Neural crest cell (in vitro differentiated cells): ENCODE data around the gene ANKS1A. TPM values are rescaled to one million over a fixed set of nuclear protein-coding genes. Genes with fewer than 3 reads are reported as not detected.
"Not testable (repeated sequence)": the region's sequence is repeated elsewhere in the genome, so short reads cannot be mapped to it uniquely, and the experiment has no call there.

ENCODE experiments used
- DNase-seq: peaks from one replicate; pipeline ENCODE4 v3.0.0; 2021; ENCODE audit warnings: low read depth, mixed read lengths, low spot score
- H3K27ac Mint-ChIP-seq: one replicate; pipeline ENCODE4 v1.8.0; 2021; ENCODE audit warnings: mild to moderate bottlenecking, mixed read lengths; ENCODE audit not compliant: unreplicated experiment
- H3K27me3 Mint-ChIP-seq: 2 replicates; pipeline ENCODE4 v1.8.0; 2021; ENCODE audit warnings: low read depth, mild to moderate bottlenecking, mixed read lengths
- H3K36me3 Mint-ChIP-seq: 2 replicates; pipeline ENCODE4 v1.8.0; 2021; ENCODE audit warnings: low read depth, mild to moderate bottlenecking, mixed read lengths
- H3K4me1 Mint-ChIP-seq: 2 replicates; pipeline ENCODE4 v1.8.0; 2021; ENCODE audit warnings: mixed read lengths
- H3K4me3 Mint-ChIP-seq: one replicate; pipeline ENCODE4 v1.8.0; 2021; ENCODE audit warnings: mild to moderate bottlenecking, mixed read lengths
- H3K9me3 Mint-ChIP-seq: 2 replicates; pipeline ENCODE4 v1.8.0; 2021; ENCODE audit warnings: mixed read lengths
- total RNA-seq: library from RNA; stranded (reverse); gene quantifications from 2 replicates; pipeline ENCODE4 v1.2.1, GENCODE V29; 2021
- TF ChIP-seq, protein P1 (sequence below): fragments of 200-600 bp; sonication (generic); conservative IDR thresholded peaks from 2 replicates; pipeline ENCODE4 v1.5.0; 2021; ENCODE audit warnings: antibody characterized with exemption, mild to moderate bottlenecking

Gene ANKS1A
- total RNA-seq, 1 donor from 2014 or later, result 33.2 TPM

DNA sequence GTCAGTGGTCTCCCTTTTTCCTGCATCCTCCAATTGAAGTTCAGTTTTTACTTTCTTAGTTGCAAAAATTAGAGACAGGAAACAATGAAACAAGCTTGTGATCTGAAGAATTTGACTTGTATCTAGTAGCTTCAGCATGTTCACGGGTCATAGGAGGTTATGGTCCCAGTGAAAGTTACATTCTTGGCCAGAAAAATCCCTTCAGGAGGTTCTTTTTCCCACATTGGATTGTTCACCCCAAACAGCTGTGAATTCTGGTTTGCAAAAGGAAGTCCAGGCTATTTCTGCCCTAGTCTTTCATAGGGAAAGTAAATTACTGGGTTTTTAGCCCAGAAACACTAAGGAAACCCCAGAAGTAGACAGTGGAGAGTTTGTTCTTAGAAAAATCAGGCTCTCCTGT lies 8.1 kb downstream of the ANKS1A start:
- Mint-ChIP-seq H3K36me3 (no peaks in the 10 kb centered on the region), H3K4me3 (no peak overlapping the region), H3K4me1 (peaks cover 4% of the 10 kb centered on the region), H3K27ac (no peak overlapping the region), H3K27me3 (no peaks in the 10 kb centered on the region), H3K9me3 (no peaks in the 10 kb centered on the region)
- no peak for DNase-seq
- TF ChIP-seq, protein P1, sequence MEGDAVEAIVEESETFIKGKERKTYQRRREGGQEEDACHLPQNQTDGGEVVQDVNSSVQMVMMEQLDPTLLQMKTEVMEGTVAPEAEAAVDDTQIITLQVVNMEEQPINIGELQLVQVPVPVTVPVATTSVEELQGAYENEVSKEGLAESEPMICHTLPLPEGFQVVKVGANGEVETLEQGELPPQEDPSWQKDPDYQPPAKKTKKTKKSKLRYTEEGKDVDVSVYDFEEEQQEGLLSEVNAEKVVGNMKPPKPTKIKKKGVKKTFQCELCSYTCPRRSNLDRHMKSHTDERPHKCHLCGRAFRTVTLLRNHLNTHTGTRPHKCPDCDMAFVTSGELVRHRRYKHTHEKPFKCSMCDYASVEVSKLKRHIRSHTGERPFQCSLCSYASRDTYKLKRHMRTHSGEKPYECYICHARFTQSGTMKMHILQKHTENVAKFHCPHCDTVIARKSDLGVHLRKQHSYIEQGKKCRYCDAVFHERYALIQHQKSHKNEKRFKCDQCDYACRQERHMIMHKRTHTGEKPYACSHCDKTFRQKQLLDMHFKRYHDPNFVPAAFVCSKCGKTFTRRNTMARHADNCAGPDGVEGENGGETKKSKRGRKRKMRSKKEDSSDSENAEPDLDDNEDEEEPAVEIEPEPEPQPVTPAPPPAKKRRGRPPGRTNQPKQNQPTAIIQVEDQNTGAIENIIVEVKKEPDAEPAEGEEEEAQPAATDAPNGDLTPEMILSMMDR, result no peak

DNA sequence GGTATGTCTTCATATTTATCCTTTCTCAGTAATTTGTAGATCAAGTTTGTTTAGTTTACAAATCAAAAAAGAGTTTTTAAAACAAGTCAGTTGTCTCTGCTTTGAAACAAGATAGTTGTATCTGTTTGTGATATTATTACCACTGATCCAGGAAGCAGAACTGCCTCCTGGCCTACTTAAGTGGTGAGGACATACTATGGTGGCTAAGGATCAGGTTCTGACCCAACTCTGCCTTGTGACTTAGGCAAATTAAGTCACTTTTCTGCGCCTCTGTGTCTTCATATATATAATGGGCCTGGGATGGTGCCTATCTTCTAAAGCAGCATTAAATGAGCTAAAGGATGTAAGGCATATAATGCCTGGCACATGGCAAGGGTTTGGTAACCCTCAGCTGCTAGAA lies 8.7 kb downstream of the ANKS1A start:
- Mint-ChIP-seq H3K4me1 (peaks cover 4% of the 10 kb centered on the region), H3K27ac (no peak overlapping the region), H3K27me3 (no peaks in the 10 kb centered on the region), H3K4me3 (no peak overlapping the region), H3K36me3 (no peaks in the 10 kb centered on the region), H3K9me3 (no peaks in the 10 kb centered on the region)
- TF ChIP-seq, protein P1, result no peak
- no peak for DNase-seq

DNA sequence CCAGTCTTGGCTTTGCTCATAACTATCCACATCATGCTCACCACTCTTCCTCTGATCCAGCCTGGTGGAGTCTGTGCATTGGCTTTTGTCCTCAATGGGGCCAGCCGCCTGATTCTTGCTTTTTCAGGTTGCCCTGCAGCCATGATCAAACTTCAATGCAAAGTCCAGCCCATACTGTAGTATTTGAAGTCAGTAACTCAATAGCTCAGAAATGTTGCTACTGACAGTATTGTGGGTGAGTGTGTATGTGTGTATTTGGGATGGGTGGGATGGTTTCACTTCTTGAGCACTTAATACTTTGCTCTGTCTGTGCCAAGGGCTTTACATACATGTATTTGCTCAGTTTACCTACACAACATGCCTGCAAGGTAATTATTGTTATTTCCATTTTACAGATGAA lies 10.7 kb downstream of the ANKS1A start:
- H3K9me3 Mint-ChIP-seq, H3K27me3 Mint-ChIP-seq, H3K36me3 Mint-ChIP-seq, H3K4me3 Mint-ChIP-seq, H3K4me1 Mint-ChIP-seq, DNase-seq: not testable (repeated sequence)
- peak overlapping the region; percentile 14 for H3K27ac Mint-ChIP-seq

DNA sequence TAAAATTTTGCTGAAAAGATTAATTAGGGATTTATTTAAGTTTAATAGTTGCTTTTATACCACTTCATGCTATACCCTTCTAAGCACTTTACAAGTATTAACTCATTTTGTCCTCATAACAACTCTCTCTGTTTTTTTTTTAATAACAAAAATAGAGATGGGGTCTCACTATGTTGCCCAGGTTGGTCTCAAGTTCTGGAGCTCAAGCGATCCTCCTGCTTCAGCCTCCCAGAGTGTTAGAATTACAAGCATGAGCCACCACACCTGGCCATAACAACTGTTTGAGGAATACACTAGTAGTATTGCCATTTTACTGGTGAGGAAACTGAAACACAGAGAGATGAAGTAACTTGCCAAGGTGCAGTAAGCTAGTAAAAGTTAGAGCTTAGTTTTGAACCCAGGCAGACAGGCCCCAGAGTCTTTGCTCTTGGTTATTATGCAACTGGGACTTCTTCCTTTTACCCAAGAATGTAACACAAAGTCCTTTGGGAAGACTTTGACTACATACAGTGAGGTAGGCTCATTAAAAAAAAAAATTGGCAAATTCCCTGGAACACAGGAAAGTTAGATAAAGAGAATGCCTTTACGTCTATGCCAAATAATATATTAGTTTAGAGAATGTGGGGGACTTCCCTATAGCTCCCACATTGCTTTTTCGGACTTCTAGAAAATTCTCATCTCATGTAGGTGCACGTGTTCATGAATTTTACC lies 11.4 kb downstream of the ANKS1A start:
- no peaks in the 10 kb centered on the region for H3K4me1 Mint-ChIP-seq

DNA sequence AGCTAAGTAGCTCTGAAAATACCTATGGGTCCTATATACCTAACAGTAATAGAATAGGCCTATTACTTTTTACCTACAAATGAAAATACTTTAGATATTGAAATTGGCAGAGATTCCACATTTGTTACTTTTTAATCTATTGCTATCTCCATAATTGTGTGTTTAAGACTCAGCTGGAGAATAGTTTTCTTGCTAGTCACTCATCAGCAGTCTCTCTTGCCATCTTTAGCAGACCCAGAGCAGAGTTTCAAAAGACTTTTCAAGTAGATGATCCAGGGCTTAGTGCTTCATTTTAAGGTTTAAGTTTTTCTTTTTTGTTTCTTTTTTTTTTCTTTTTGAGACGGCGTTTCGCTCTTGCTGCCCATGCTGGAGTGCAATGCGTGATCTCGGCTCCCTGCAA lies 12.9 kb downstream of the ANKS1A start:
- Mint-ChIP-seq H3K4me3 (no peak overlapping the region), H3K36me3 (no peaks in the 10 kb centered on the region), H3K4me1 (no peaks in the 10 kb centered on the region), H3K9me3 (no peaks in the 10 kb centered on the region), H3K27ac (no peak overlapping the region), H3K27me3 (no peaks in the 10 kb centered on the region)
- DNase-seq, result no peak
- TF ChIP-seq, protein P1, result no peak

More for the DNA sequence above, 11.4 kb downstream of the ANKS1A start:
- H3K4me3 Mint-ChIP-seq, result no peak overlapping the region
- no peaks in the 10 kb centered on the region for H3K36me3 Mint-ChIP-seq
- no peaks in the 10 kb centered on the region for H3K9me3 Mint-ChIP-seq
- H3K27me3 Mint-ChIP-seq, result no peaks in the 10 kb centered on the region
- TF ChIP-seq, protein P1, result no peak
- no peak overlapping the region for H3K27ac Mint-ChIP-seq
- no peak for DNase-seq

DNA sequence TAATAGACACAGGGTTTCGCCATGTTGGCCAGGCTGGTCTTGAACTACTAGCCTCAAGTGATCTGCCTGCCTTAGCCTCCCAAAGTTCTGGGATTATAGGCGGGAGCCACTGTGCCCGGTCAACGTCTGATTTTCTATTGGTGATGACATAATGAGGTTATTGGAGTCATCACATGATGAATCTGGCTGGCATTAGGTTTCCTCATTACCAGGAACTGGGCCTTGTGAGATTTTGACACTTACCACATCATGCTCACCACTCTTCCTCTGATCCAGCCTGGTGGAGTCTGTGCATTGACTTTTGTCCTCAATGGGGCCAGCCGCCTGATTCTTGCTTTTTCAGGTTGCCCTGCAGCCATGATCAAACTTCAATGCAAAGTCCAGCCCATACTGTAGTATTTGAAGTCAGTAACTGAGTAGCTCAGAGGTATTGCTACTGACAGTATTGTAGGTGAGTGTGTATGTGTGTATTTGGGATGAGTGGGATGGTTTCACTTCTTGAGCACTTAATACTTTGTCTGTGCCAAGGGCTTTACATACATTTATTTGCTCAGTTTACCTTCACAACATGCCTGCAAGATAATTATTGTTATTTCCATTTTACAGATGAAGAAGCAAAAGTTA lies 16.0 kb downstream of the ANKS1A start:
- H3K36me3 Mint-ChIP-seq, result no peaks in the 10 kb centered on the region
- H3K27ac Mint-ChIP-seq, result no peak overlapping the region
- TF ChIP-seq, protein P1, result no peak
- DNase-seq, result no peak
- H3K4me1 Mint-ChIP-seq, result no peaks in the 10 kb centered on the region
- no peak overlapping the region for H3K4me3 Mint-ChIP-seq
- no peaks in the 10 kb centered on the region for H3K9me3 Mint-ChIP-seq
- H3K27me3 Mint-ChIP-seq, result no peaks in the 10 kb centered on the region
